HL-60 (cell line): ENCODE measurements around the gene EXTL1.

Source experiments
- CTCF ChIP-seq: IDR thresholded peaks from one replicate; pipeline ENCODE4 v1.5.1; 2011; ENCODE audit warnings: low read length, control low read depth, inconsistent platforms; ENCODE audit not compliant: insufficient read depth
- REST ChIP-seq: IDR thresholded peaks from 2 replicates; pipeline ENCODE4 v1.6.1; 2012; ENCODE audit warnings: low read depth; ENCODE audit not compliant: insufficient replicate concordance

- TF ChIP-seq CTCF (no peak), REST (no peak)
These were observed 4.0 kb upstream of the EXTL1 start for GRCh38 chr1:26017606-26018005.
